HepG2 (cell line): ENCODE data around the gene TJP3. TPM values are rescaled to one million over a fixed set of nuclear protein-coding genes. Genes with fewer than 3 reads are reported as not detected.

ENCODE experiments used
- CREB1 ChIP-seq, 2 experiments: fragments of 450-650 bp in 1 of 2; IDR thresholded peaks; 2 replicates each; pipeline ENCODE4 v1.6.1; 2016 to 2017; ENCODE audit warnings: control low read depth in 1 of 2, mild to moderate bottlenecking in 1 of 2, missing compliant biosample characterization in 1 of 2, missing genetic modification characterization in 1 of 2
- DMTF1 ChIP-seq: sonication (generic); formaldehyde crosslinking; IDR thresholded peaks from 2 replicates; pipeline ENCODE4 v1.4.0; 2020; ENCODE audit warnings: mild to moderate bottlenecking, missing genetic modification reagents
- ETV5 ChIP-seq: IDR thresholded peaks from 2 replicates; pipeline ENCODE4 v1.6.1; 2018; ENCODE audit warnings: missing biosample characterization, missing genetic modification reagents, inconsistent platforms, borderline replicate concordance
- KDM1A ChIP-seq: IDR thresholded peaks from 2 replicates; pipeline ENCODE4 v1.6.1; 2016; ENCODE audit warnings: missing compliant biosample characterization
- KDM5A ChIP-seq: fragments of 200-600 bp; sonication (generic); IDR thresholded peaks from 2 replicates; pipeline ENCODE4 v1.7.0; 2018; ENCODE audit warnings: antibody characterized with exemption, mild to moderate bottlenecking, low read length, borderline replicate concordance
- MEF2D ChIP-seq: sonication (generic); formaldehyde crosslinking; IDR thresholded peaks from 2 replicates; pipeline ENCODE4 v1.5.1; 2020; ENCODE audit warnings: mild to moderate bottlenecking, missing genetic modification reagents
- MXI1 ChIP-seq: IDR thresholded peaks from 3 replicates; pipeline ENCODE4 v1.6.1; 2012; ENCODE audit warnings: low read depth, low read length, inconsistent platforms, borderline replicate concordance
- RBAK ChIP-seq: sonication (generic); formaldehyde crosslinking; IDR thresholded peaks from 2 replicates; pipeline ENCODE4 v1.5.1; 2020; ENCODE audit warnings: mild to moderate bottlenecking, missing genetic modification reagents
- SP2 ChIP-seq: sonication (generic); formaldehyde crosslinking; IDR thresholded peaks from 2 replicates; pipeline ENCODE4 v1.5.1; 2020; ENCODE audit warnings: mild to moderate bottlenecking, missing genetic modification reagents
- TBP ChIP-seq: sonication (generic); formaldehyde crosslinking; IDR thresholded peaks from 2 replicates; pipeline ENCODE4 v1.5.0; 2020; ENCODE audit warnings: missing genetic modification reagents
- WIZ ChIP-seq: sonication (generic); formaldehyde crosslinking; IDR thresholded peaks from 2 replicates; pipeline ENCODE4 v1.5.1; 2020; ENCODE audit warnings: mild to moderate bottlenecking, missing genetic modification reagents
- ZFP36L1 ChIP-seq: sonication (generic); formaldehyde crosslinking; IDR thresholded peaks from 2 replicates; pipeline ENCODE4 v1.8.0; 2022; ENCODE audit warnings: mild to moderate bottlenecking, missing genetic modification reagents, moderate library complexity
- ZNF282 ChIP-seq: fragments of 450-650 bp; IDR thresholded peaks from 2 replicates; pipeline ENCODE4 v1.6.1; 2018; ENCODE audit not compliant: partially characterized antibody
- ZNF451 ChIP-seq: sonication (generic); formaldehyde crosslinking; IDR thresholded peaks from 2 replicates; pipeline ENCODE4 v1.5.0; 2020; ENCODE audit warnings: mild to moderate bottlenecking, missing genetic modification reagents
- ZNF775 ChIP-seq: sonication (generic); formaldehyde crosslinking; IDR thresholded peaks from 2 replicates; pipeline ENCODE4 v1.4.0; 2020; ENCODE audit warnings: missing genetic modification reagents, mild to moderate bottlenecking, moderate library complexity, borderline replicate concordance
- ZNF878 ChIP-seq: sonication (generic); formaldehyde crosslinking; IDR thresholded peaks from 2 replicates; pipeline ENCODE4 v1.8.1; 2023; ENCODE audit warnings: mild to moderate bottlenecking, missing genetic modification reagents, moderate library complexity
- polyA plus RNA-seq, 8 experiments: library from polyadenylated mRNA; depleted of rRNA in 3 of 8; stranded (reverse) in 7 of 8; unstranded in 1 of 8; fragments of >200 nt; fragmentation: Illumina TruSeq in 4 of 8; extraction: Trizol in 4 of 8; gene quantifications; 2 replicates each; pipeline versions ENCODE4 v1.2.1 to v1.2.3, GENCODE V29; 2011 to 2016; ENCODE audit warnings: low read depth in 4 of 8, missing spikeins in 1 of 8, mixed read lengths in 1 of 8; ENCODE audit not compliant: insufficient read depth in 1 of 8
- total RNA-seq, 5 experiments: library from RNA; depleted of rRNA; stranded (reverse); fragments of >200 nt; fragmentation: Illumina TruSeq; extraction: Trizol; gene quantifications; 2 replicates each; pipeline ENCODE4 v1.2.3, GENCODE V29; 2016; ENCODE audit warnings: low read depth in 1 of 5
- TF ChIP-seq, protein P1 (sequence below): sonication (generic); formaldehyde crosslinking; IDR thresholded peaks from 2 replicates; pipeline ENCODE4 v1.4.0; 2020; ENCODE audit warnings: missing genetic modification reagents, borderline replicate concordance
- TF ChIP-seq, protein P2 (sequence below), 2 experiments: IDR thresholded peaks; 2 replicates each; pipeline ENCODE4 v1.6.1; 2011 to 2012; ENCODE audit warnings: low read length in 2 of 2, borderline replicate concordance in 1 of 2, low read depth in 1 of 2, mild to moderate bottlenecking in 1 of 2, moderate library complexity in 1 of 2
- TF ChIP-seq, protein P3 (sequence below): sonication (generic); formaldehyde crosslinking; IDR thresholded peaks from 2 replicates; pipeline ENCODE4 v1.8.1; 2023; ENCODE audit warnings: mild to moderate bottlenecking, missing genetic modification reagents, borderline replicate concordance

TJP3 gene
- total and polyA plus RNA-seq, 2 of the 13 experiments (the other 11 are each of a cell fraction or from before 2014, with no cell fraction given), result 2.3 to 21.5 TPM

GRCh38 chr19:3700242-3701032, 7.7 kb upstream of the TJP3 start, which contains the start of gene PIP5K1C (continued):
- no peak for TF ChIP-seq DMTF1 (CRISPR knock-in tag)
- TF ChIP-seq ZNF775 (CRISPR knock-in tag), result no peak
- peak; percentile 37; the same call in 1 of the 3 replicates for TF ChIP-seq MXI1
- no peak for TF ChIP-seq ETV5 (CRISPR knock-in tag)
- TF ChIP-seq, protein P1, sequence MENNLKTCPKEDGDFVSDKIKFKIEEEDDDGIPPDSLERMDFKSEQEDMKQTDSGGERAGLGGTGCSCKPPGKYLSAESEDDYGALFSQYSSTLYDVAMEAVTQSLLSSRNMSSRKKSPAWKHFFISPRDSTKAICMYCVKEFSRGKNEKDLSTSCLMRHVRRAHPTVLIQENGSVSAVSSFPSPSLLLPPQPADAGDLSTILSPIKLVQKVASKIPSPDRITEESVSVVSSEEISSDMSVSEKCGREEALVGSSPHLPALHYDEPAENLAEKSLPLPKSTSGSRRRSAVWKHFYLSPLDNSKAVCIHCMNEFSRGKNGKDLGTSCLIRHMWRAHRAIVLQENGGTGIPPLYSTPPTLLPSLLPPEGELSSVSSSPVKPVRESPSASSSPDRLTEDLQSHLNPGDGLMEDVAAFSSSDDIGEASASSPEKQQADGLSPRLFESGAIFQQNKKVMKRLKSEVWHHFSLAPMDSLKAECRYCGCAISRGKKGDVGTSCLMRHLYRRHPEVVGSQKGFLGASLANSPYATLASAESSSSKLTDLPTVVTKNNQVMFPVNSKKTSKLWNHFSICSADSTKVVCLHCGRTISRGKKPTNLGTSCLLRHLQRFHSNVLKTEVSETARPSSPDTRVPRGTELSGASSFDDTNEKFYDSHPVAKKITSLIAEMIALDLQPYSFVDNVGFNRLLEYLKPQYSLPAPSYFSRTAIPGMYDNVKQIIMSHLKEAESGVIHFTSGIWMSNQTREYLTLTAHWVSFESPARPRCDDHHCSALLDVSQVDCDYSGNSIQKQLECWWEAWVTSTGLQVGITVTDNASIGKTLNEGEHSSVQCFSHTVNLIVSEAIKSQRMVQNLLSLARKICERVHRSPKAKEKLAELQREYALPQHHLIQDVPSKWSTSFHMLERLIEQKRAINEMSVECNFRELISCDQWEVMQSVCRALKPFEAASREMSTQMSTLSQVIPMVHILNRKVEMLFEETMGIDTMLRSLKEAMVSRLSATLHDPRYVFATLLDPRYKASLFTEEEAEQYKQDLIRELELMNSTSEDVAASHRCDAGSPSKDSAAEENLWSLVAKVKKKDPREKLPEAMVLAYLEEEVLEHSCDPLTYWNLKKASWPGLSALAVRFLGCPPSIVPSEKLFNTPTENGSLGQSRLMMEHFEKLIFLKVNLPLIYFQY, result no peak
- TF ChIP-seq ZFP36L1 (CRISPR knock-in tag), result no peak
- TF ChIP-seq KDM5A, result no peak
- no peak for TF ChIP-seq ZNF451
- no peak for TF ChIP-seq ZNF282
- TF ChIP-seq ZNF878 (CRISPR knock-in tag), result no peak
- TF ChIP-seq, protein P2, sequence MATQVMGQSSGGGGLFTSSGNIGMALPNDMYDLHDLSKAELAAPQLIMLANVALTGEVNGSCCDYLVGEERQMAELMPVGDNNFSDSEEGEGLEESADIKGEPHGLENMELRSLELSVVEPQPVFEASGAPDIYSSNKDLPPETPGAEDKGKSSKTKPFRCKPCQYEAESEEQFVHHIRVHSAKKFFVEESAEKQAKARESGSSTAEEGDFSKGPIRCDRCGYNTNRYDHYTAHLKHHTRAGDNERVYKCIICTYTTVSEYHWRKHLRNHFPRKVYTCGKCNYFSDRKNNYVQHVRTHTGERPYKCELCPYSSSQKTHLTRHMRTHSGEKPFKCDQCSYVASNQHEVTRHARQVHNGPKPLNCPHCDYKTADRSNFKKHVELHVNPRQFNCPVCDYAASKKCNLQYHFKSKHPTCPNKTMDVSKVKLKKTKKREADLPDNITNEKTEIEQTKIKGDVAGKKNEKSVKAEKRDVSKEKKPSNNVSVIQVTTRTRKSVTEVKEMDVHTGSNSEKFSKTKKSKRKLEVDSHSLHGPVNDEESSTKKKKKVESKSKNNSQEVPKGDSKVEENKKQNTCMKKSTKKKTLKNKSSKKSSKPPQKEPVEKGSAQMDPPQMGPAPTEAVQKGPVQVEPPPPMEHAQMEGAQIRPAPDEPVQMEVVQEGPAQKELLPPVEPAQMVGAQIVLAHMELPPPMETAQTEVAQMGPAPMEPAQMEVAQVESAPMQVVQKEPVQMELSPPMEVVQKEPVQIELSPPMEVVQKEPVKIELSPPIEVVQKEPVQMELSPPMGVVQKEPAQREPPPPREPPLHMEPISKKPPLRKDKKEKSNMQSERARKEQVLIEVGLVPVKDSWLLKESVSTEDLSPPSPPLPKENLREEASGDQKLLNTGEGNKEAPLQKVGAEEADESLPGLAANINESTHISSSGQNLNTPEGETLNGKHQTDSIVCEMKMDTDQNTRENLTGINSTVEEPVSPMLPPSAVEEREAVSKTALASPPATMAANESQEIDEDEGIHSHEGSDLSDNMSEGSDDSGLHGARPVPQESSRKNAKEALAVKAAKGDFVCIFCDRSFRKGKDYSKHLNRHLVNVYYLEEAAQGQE (IDR thresholded peaks at IDR 0.05; ENCODE audit: borderline replicate concordance in 1 of 2, low read depth in 1 of 2, low read length in 2 of 2), result no peak
- no peak for TF ChIP-seq RBAK (CRISPR knock-in tag)
- TF ChIP-seq MEF2D (CRISPR knock-in tag), result 0 out of 2 replicates have a peak, but pooled peaks have one; percentile 27
- no peak; the same call in 1 of the 2 replicates for TF ChIP-seq CREB1 (IDR thresholded peaks at IDR 0.05)
- no peak for TF ChIP-seq CREB1 (CRISPR knock-in tag; IDR thresholded peaks at IDR 0.05)
- no peak for TF ChIP-seq KDM1A (CRISPR knock-in tag)
- no peak for TF ChIP-seq TBP (CRISPR knock-in tag)
- TF ChIP-seq WIZ, result no peak
- TF ChIP-seq, protein P3, sequence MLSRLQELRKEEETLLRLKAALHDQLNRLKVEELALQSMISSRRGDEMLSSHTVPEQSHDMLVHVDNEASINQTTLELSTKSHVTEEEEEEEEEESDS (CRISPR knock-in tag), result no peak
- no peak for TF ChIP-seq SP2 (CRISPR knock-in tag)
